H9 (cell line): ENCODE data around the gene CST4. TPM values are rescaled to one million over a fixed set of nuclear protein-coding genes. Genes with fewer than 3 reads are reported as not detected.

Experiments used
- DNase-seq: peaks from one replicate; pipeline ENCODE4 v3.0.0-alpha.2; 2017
- H2AFZ ChIP-seq: one replicate; pipeline ENCODE4 v1.6.1; 2013; ENCODE audit warnings: mild to moderate bottlenecking, low read length, control low read depth, moderate library complexity
- H2AK5ac ChIP-seq: 2 replicates; pipeline ENCODE4 v1.6.1; 2013; ENCODE audit warnings: low read length, control low read depth, mixed read lengths; ENCODE audit not compliant: insufficient read length
- H2BK120ac ChIP-seq: one replicate; pipeline ENCODE4 v1.6.1; 2013; ENCODE audit warnings: low read depth, mild to moderate bottlenecking, low read length, control low read depth, inconsistent platforms; ENCODE audit not compliant: poor library complexity, severe bottlenecking
- H2BK12ac ChIP-seq: 2 replicates; pipeline ENCODE4 v1.6.1; 2013; ENCODE audit warnings: low read length, control low read depth, mixed read lengths, low read depth; ENCODE audit not compliant: insufficient read length
- H2BK15ac ChIP-seq: 2 replicates; pipeline ENCODE4 v1.6.1; 2013; ENCODE audit warnings: low read depth, low read length, control low read depth
- H2BK20ac ChIP-seq: one replicate; pipeline ENCODE4 v1.6.1; 2013; ENCODE audit warnings: low read depth, mild to moderate bottlenecking, low read length, control low read depth, inconsistent platforms; ENCODE audit not compliant: poor library complexity, severe bottlenecking
- H2BK5ac ChIP-seq: 2 replicates; pipeline ENCODE4 v1.6.1; 2013; ENCODE audit warnings: low read length, control low read depth, mixed read lengths; ENCODE audit not compliant: insufficient read length
- H3K14ac ChIP-seq: 2 replicates; pipeline ENCODE4 v1.6.1; 2013; ENCODE audit warnings: low read length, control low read depth; ENCODE audit not compliant: insufficient read depth
- H3K18ac ChIP-seq: 2 replicates; pipeline ENCODE4 v1.6.1; 2013; ENCODE audit warnings: low read depth, mild to moderate bottlenecking, mixed read lengths, low read length, control low read depth; ENCODE audit not compliant: insufficient read length
- H3K23ac ChIP-seq: 2 replicates; pipeline ENCODE4 v1.6.1; 2013; ENCODE audit warnings: low read length, control low read depth, mixed read lengths, low read depth; ENCODE audit not compliant: insufficient read length
- H3K23me2 ChIP-seq: 2 replicates; pipeline ENCODE4 v1.6.1; 2013; ENCODE audit warnings: low read depth, mild to moderate bottlenecking, mixed read lengths, low read length, control low read depth; ENCODE audit not compliant: insufficient read length, poor library complexity, severe bottlenecking
- H3K27ac ChIP-seq: 2 replicates; pipeline ENCODE4 v1.5.1; 2013; ENCODE audit warnings: low read length, control low read depth, mixed read lengths, low read depth; ENCODE audit not compliant: insufficient read length
- H3K27me3 ChIP-seq: 2 replicates; pipeline ENCODE4 v1.6.1; 2013; ENCODE audit warnings: low read length, control low read depth, inconsistent platforms; ENCODE audit not compliant: insufficient read depth
- H3K4ac ChIP-seq: 2 replicates; pipeline ENCODE4 v1.6.1; 2013; ENCODE audit warnings: low read depth, mild to moderate bottlenecking, control low read depth, inconsistent platforms, low read length, moderate library complexity
- H3K4me1 ChIP-seq: 2 replicates; pipeline ENCODE4 v1.6.1; 2013; ENCODE audit warnings: low read length, control low read depth, inconsistent platforms; ENCODE audit not compliant: insufficient read depth
- H3K4me2 ChIP-seq: 2 replicates; pipeline ENCODE4 v1.6.1; 2013; ENCODE audit warnings: low read length, control low read depth, mixed read lengths; ENCODE audit not compliant: insufficient read length, insufficient read depth
- H3K56ac ChIP-seq: 2 replicates; pipeline ENCODE4 v1.6.1; 2013; ENCODE audit warnings: low read depth, mild to moderate bottlenecking, mixed read lengths, low read length, control low read depth; ENCODE audit not compliant: insufficient read length
- H3K79me1 ChIP-seq: 2 replicates; pipeline ENCODE4 v1.6.1; 2013; ENCODE audit warnings: low read depth, mild to moderate bottlenecking, moderate library complexity, low read length, control low read depth, inconsistent platforms; ENCODE audit not compliant: insufficient read depth, poor library complexity, severe bottlenecking
- H3K79me2 ChIP-seq: 2 replicates; pipeline ENCODE4 v1.6.1; 2013; ENCODE audit warnings: low read length, control low read depth, inconsistent platforms; ENCODE audit not compliant: insufficient read depth
- H3K9ac ChIP-seq: 2 replicates; pipeline ENCODE4 v1.6.1; 2013; ENCODE audit warnings: low read length, control low read depth, mixed read lengths; ENCODE audit not compliant: insufficient read length; ENCODE audit errors: extremely low read depth
- H3K9me3 ChIP-seq: one replicate; pipeline ENCODE4 v1.6.1; 2013; ENCODE audit warnings: low read depth, low read length, inconsistent platforms; ENCODE audit not compliant: control insufficient read depth
- H3T11ph ChIP-seq: one replicate; pipeline ENCODE4 v1.6.1; 2013; ENCODE audit warnings: mild to moderate bottlenecking, low read length, control low read depth, inconsistent platforms
- H4K20me1 ChIP-seq: one replicate; pipeline ENCODE4 v1.6.1; 2013; ENCODE audit not compliant: control insufficient read depth, insufficient read length, insufficient read depth
- H4K5ac ChIP-seq: 2 replicates; pipeline ENCODE4 v1.6.1; 2013; ENCODE audit warnings: low read depth, mild to moderate bottlenecking, mixed read lengths, low read length, control low read depth; ENCODE audit not compliant: insufficient read length
- H4K8ac ChIP-seq: replicated peaks from 2 replicates; pipeline ENCODE4 v1.6.1; 2013; ENCODE audit warnings: low read length, control low read depth, mixed read lengths, low read depth; ENCODE audit not compliant: insufficient read length
- H4K91ac ChIP-seq: 2 replicates; pipeline ENCODE4 v1.6.1; 2013; ENCODE audit warnings: low read depth, mild to moderate bottlenecking, moderate library complexity, mixed read lengths, low read length, control low read depth; ENCODE audit not compliant: insufficient read length
- H3K27ac Mint-ChIP-seq, 3 experiments: 2 replicates in 2 of 3; 3 replicates in 1 of 3; pipeline ENCODE4 v1.8.0; 2020 to 2021; ENCODE audit warnings: mixed read lengths in 3 of 3, mild to moderate bottlenecking in 1 of 3, moderate library complexity in 1 of 3
- H3K27me3 Mint-ChIP-seq: 2 replicates; pipeline ENCODE4 v1.8.0; 2021; ENCODE audit warnings: low read depth, mild to moderate bottlenecking, moderate library complexity, mixed read lengths
- H3K36me3 Mint-ChIP-seq, 3 experiments: 2 replicates in 2 of 3; 3 replicates in 1 of 3; pipeline ENCODE4 v1.8.0; 2020 to 2021; ENCODE audit warnings: low read depth in 3 of 3, mixed read lengths in 3 of 3; ENCODE audit not compliant: insufficient read depth in 1 of 3
- H3K4me1 Mint-ChIP-seq, 2 experiments: 2 replicates each; pipeline ENCODE4 v1.8.0; 2020; ENCODE audit warnings: mixed read lengths in 2 of 2
- H3K4me3 Mint-ChIP-seq, 2 experiments: 2 replicates in 1 of 2; 3 replicates in 1 of 2; pipeline ENCODE4 v1.8.0; 2020 to 2021; ENCODE audit warnings: mild to moderate bottlenecking in 2 of 2, mixed read lengths in 2 of 2, moderate library complexity in 1 of 2
- H3K9me3 Mint-ChIP-seq, 2 experiments: 2 replicates in 1 of 2; 3 replicates in 1 of 2; pipeline ENCODE4 v1.8.0; 2020; ENCODE audit warnings: mild to moderate bottlenecking in 2 of 2, mixed read lengths in 2 of 2, moderate library complexity in 1 of 2
- CTCF ChIP-seq: fragments of 200-600 bp; sonication (generic); conservative IDR thresholded peaks from 3 replicates; pipeline ENCODE4 v1.8.0; 2021; ENCODE audit warnings: antibody characterized with exemption, mild to moderate bottlenecking
- WGBS: extraction: QIAGEN DNeasy Blood & Tissue Kit; methylation state at CpG from one replicate; pipeline ENCODE4 v1.1.7; 2013; ENCODE audit warnings: missing lambda C conversion rate, low lambda C conversion rate, mixed read lengths; ENCODE audit not compliant: insufficient read length; ENCODE audit errors: extremely low coverage; 5-methylcytosine and 5-hydroxymethylcytosine counted together
- total RNA-seq: library from RNA; stranded (reverse); gene quantifications from 2 replicates; pipeline ENCODE4 v1.2.1, GENCODE V29; 2021

Gene CST4
- total RNA-seq, 1 experiment from 2014 or later, result not detected

GRCh38 chr20:23658989-23659609, 29.7 kb downstream of the CST4 start:
- H3K9me3 Mint-ChIP-seq, result no peaks in the 10 kb centered on the region
- Histone ChIP-seq H3K4ac (no peak overlapping the region), H4K91ac (no peak overlapping the region), H3K4me1 (no peaks in the 10 kb centered on the region), H2AK5ac (no peak overlapping the region), H3K9me3 (no peaks in the 10 kb centered on the region), H2BK120ac (no peak overlapping the region), H3K9ac (no peak overlapping the region), H3K14ac (no peak overlapping the region), H2BK20ac (no peak overlapping the region), H4K5ac (no peak overlapping the region), H3K79me1 (no peaks in the 10 kb centered on the region), H2AFZ (no peak overlapping the region), H2BK15ac (no peak overlapping the region), H3K4me2 (no peak overlapping the region), H3K56ac (no peak overlapping the region), H2BK5ac (no peak overlapping the region), H4K8ac (no peak overlapping the region), H3T11ph (no peak overlapping the region), H3K27me3 (no peaks in the 10 kb centered on the region), H3K18ac (no peak overlapping the region), H3K23ac (no peak overlapping the region), H3K23me2 (no peaks in the 10 kb centered on the region), H3K27ac (no peak overlapping the region), H2BK12ac (no peak overlapping the region), H4K20me1 (no peaks in the 10 kb centered on the region), H3K79me2 (no peaks in the 10 kb centered on the region)
- H3K27ac Mint-ChIP-seq, result no peak overlapping the region
- no peak overlapping the region for H3K4me3 Mint-ChIP-seq
- peaks cover 0 to 10% of the 10 kb centered on the region in 2 experiments; a peak in 2 of 4 replicates for H3K4me1 Mint-ChIP-seq
- peaks cover 1% of the 10 kb centered on the region for H3K27me3 Mint-ChIP-seq
- no peak for DNase-seq
- no CpG with 5 or more reads among the region's 8 CpGs for WGBS
- H3K36me3 Mint-ChIP-seq, result no peaks in the 10 kb centered on the region
- TF ChIP-seq CTCF, result no peak
